Hair follicle dermal papilla cell (primary cell): ENCODE measurements around the gene ATP4A. TPM values are rescaled to one million over a fixed set of nuclear protein-coding genes. Genes with fewer than 3 reads are reported as not detected.

Experiments
- total RNA-seq: library from RNA; depleted of rRNA; stranded (reverse); fragments of >200 nt; gene quantifications from 2 replicates; pipeline ENCODE4 v1.2.3, GENCODE V29; 2012

ATP4A gene
- not detected in 2 replicates for total RNA-seq

GRCh38 chr19:35563207-35563829 is at the start of gene ATP4A:
Gene ATP4A, minus strand, starts transcription at chr19:35563658. Its CDS starts 29 bp downstream, at chr19:35563629.

GRCh38 chr19:35612559-35613321 is 49.3 kb upstream of the ATP4A start, which contains the start of gene HAUS5:
Gene HAUS5, plus strand, starts transcription at chr19:35612735. Its CDS starts 60 bp downstream, at chr19:35612795.

GRCh38 chr19:35585848-35586247 is 22.4 kb upstream of the ATP4A start, which contains the start of gene PMIS2:
Gene PMIS2, plus strand, starts transcription at chr19:35586173. Its CDS starts 87 bp downstream, at chr19:35586260.

GRCh38 chr19:35545001-35545854 is 18.2 kb downstream of the ATP4A start, which contains the start of gene TMEM147:
Gene TMEM147, plus strand, starts transcription at chr19:35545626. Its CDS starts 114 bp downstream, at chr19:35545740.

GRCh38 chr19:35533201-35533821 is 30.1 kb downstream of the ATP4A start, which contains the start of gene GAPDHS:
Gene GAPDHS, plus strand, starts transcription at chr19:35533456. Its CDS starts 72 bp downstream, at chr19:35533528.

GRCh38 chr19:35528218-35529038 is 35.0 kb downstream of the ATP4A start, which contains the start of gene SBSN:
Gene SBSN, minus strand, starts transcription at chr19:35528311. Its CDS starts 30 bp downstream, at chr19:35528281.

GRCh38 chr19:35513628-35514281 is 49.7 kb downstream of the ATP4A start, which contains the start of gene DMKN:
Gene DMKN, minus strand, starts transcription at chr19:35513649. Its CDS starts 174 bp downstream, at chr19:35513475.

Other genes starting within 250 kb of the ATP4A start
- gene CD22, start 234.5 kb downstream of the ATP4A start, total RNA-seq, result not detected in 2 replicates
- not detected in 2 replicates for gene FFAR1, start 215.8 kb downstream of the ATP4A start, total RNA-seq
- not detected in 2 replicates for gene FFAR3, start 205.2 kb downstream of the ATP4A start, total RNA-seq
- gene GPR42, start 192.6 kb downstream of the ATP4A start, total RNA-seq, result not detected in 2 replicates
- gene FFAR2, start 115.4 kb downstream of the ATP4A start, total RNA-seq, result not detected in 2 replicates
- not detected in 2 replicates for gene KRTDAP, start 73.2 kb downstream of the ATP4A start, total RNA-seq
- 5.2 and 9.2 TPM in 2 replicates for gene DMKN, start 50.0 kb downstream of the ATP4A start, total RNA-seq
- gene SBSN, start 35.3 kb downstream of the ATP4A start, total RNA-seq, result 0.65 and 1.6 TPM in 2 replicates
- not detected in 2 replicates for gene GAPDHS, start 30.2 kb downstream of the ATP4A start, total RNA-seq
- 46.4 and 51.9 TPM in 2 replicates for gene TMEM147, start 18.0 kb downstream of the ATP4A start, total RNA-seq
- gene PMIS2, start 22.5 kb upstream of the ATP4A start, total RNA-seq, result not detected in 2 replicates
- 4.1 and 5.4 TPM in 2 replicates for gene HAUS5, start 49.1 kb upstream of the ATP4A start, total RNA-seq
- gene RBM42, start 65.4 kb upstream of the ATP4A start, total RNA-seq, result 41.4 and 46.0 TPM in 2 replicates
- gene ETV2, start 78.1 kb upstream of the ATP4A start, total RNA-seq, result 0.65 TPM in 1 of 2 replicates, not detected in the other
- gene COX6B1, start 84.7 kb upstream of the ATP4A start, total RNA-seq, result 153 and 283 TPM in 2 replicates
- not detected in 2 replicates for gene UPK1A, start 102.9 kb upstream of the ATP4A start, total RNA-seq
- gene ZBTB32, start 140.9 kb upstream of the ATP4A start, total RNA-seq, result not detected in 2 replicates
- gene KMT2B, start 154.3 kb upstream of the ATP4A start, total RNA-seq, result 6.6 and 9.1 TPM in 2 replicates
- gene IGFLR1, start 178.8 kb upstream of the ATP4A start, total RNA-seq, result 0.73 and 0.97 TPM in 2 replicates
- 6.8 and 7.2 TPM in 2 replicates for gene U2AF1L4, start 181.8 kb upstream of the ATP4A start, total RNA-seq
- gene PSENEN, start 182.0 kb upstream of the ATP4A start, total RNA-seq, result 6.5 and 8.9 TPM in 2 replicates
- gene LIN37, start 184.9 kb upstream of the ATP4A start, total RNA-seq, result 11.4 and 14.7 TPM in 2 replicates
- 13.6 and 14.8 TPM in 2 replicates for gene HSPB6, start 193.4 kb upstream of the ATP4A start, total RNA-seq
- gene PROSER3, start 194.5 kb upstream of the ATP4A start, total RNA-seq, result 10.2 and 10.6 TPM in 2 replicates
- gene ARHGAP33, start 211.9 kb upstream of the ATP4A start, total RNA-seq, result 3.0 and 6.8 TPM in 2 replicates
- gene PRODH2, start 249.2 kb upstream of the ATP4A start, total RNA-seq, result not detected in 2 replicates